Activated CD4-positive, alpha-beta memory T cell treated with anti-CD3 and anti-CD28 coated beads, Interleukin-2, amount 10 ng/mL, durations not matched to agents 7 days and 5 days (primary cell): ENCODE measurements around the gene TENM4. TPM values are rescaled to one million over a fixed set of nuclear protein-coding genes. Genes with fewer than 3 reads are reported as not detected.
"Not testable (repeated sequence)": the region's sequence is repeated elsewhere in the genome, so short reads cannot be mapped to it uniquely, and the experiment has no call there.

Source experiments
- CTCF ChIA-PET: fragments of 350-600 bp; sonication (Branson Sonifier 250); formaldehyde crosslinking; loops from one replicate; lab custom pipeline; 2021; ENCODE audit warnings: antibody characterized with exemption, inconsistent platforms; lab: Charles Lee
- POLR2A ChIA-PET: fragments of 350-600 bp; sonication (Branson Sonifier 250); formaldehyde crosslinking; loops from one replicate; lab custom pipeline; 2021; ENCODE audit warnings: antibody characterized with exemption; lab: Charles Lee
- DNase-seq: peaks from one replicate; pipeline ENCODE4 v3.0.0-alpha.2; 2020
- H3K27ac Mint-ChIP-seq: one replicate; pipeline ENCODE4 v1.8.0; 2021; ENCODE audit warnings: mild to moderate bottlenecking, mixed read lengths
- H3K27me3 Mint-ChIP-seq: one replicate; pipeline ENCODE4 v1.8.0; 2021; ENCODE audit warnings: mixed read lengths
- H3K36me3 Mint-ChIP-seq: one replicate; pipeline ENCODE4 v1.8.0; 2021; ENCODE audit warnings: low read depth, mixed read lengths
- H3K4me1 Mint-ChIP-seq: one replicate; pipeline ENCODE4 v1.8.0; 2021; ENCODE audit warnings: mixed read lengths
- H3K4me3 Mint-ChIP-seq: one replicate; pipeline ENCODE4 v1.8.0; 2021; ENCODE audit warnings: mild to moderate bottlenecking, mixed read lengths
- H3K9me3 Mint-ChIP-seq: one replicate; pipeline ENCODE4 v1.8.0; 2021; ENCODE audit warnings: mixed read lengths
- total RNA-seq, 2 experiments: library from RNA; stranded (reverse); gene quantifications; one replicate each; pipeline ENCODE4 v1.2.3, GENCODE V29; 2021

The TENM4 gene
- total RNA-seq, 2 experiments from 2014 or later, result not detected

DNA sequence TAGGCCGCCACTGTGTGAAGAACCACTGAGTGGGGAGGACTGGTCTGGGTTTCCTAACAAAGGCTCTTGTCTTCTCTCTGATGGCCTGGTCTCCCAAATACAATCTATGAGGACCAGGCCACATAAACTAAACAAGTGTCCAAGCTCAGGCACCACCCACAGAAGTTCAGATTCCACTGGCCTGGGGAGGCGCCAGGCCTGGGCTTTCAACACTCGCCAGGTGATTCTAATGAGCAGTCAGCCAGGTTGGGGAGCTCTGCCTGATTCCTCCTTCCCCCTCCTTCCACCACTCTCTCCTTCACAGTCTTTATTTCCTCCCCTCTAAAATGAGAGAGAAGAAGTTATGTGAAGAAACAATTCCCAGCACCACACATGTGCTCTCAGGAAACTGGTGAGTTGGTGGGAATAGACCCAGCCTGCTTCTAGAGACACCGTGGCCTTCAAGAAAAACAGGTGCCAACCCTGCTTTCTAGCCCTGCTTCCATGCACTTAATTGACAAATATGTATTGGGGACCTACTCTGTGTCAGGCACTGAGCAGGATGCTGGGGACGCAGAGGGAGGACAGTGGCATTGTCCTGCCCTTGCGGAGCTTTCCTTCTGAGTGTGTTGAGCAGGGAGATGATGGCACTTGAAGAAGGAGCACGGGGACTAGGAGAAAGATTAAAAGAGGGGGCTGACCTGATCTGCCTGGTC lies 242.5 kb downstream of the TENM4 start:
- peaks cover 2% of the 10 kb centered on the region for H3K9me3 Mint-ChIP-seq
- no peak overlapping the region for H3K27ac Mint-ChIP-seq
- H3K4me3 Mint-ChIP-seq, result no peak overlapping the region
- H3K27me3 Mint-ChIP-seq, result no peaks in the 10 kb centered on the region
- ChIA-PET POLR2A (no interaction called here), CTCF (no interaction called here)
- H3K4me1 Mint-ChIP-seq, result peaks cover 1% of the 10 kb centered on the region
- DNase-seq, result no peak
- no peaks in the 10 kb centered on the region for H3K36me3 Mint-ChIP-seq

DNA sequence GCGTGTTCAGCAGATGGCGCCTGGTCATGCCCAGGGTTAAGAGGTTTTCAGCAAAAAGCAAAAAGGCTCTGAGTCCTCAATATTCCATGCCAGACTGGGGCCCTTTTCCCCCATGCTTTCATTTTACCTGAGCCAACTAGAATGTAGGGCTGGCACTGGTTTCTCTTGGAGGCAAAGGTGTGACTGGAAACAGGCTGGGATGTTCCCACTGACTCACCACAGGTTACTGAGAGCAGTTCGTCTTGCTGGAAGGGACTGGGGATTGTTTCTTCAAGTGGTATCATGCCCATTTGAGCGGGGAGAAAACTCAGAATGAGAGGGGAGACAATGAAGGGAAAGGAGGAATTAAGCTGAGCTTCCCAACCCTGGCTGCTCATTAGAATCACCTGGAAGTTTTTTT lies 243.9 kb downstream of the TENM4 start:
- no peak overlapping the region for H3K27ac Mint-ChIP-seq
- H3K4me1 Mint-ChIP-seq, result peaks cover 1% of the 10 kb centered on the region
- no peaks in the 10 kb centered on the region for H3K27me3 Mint-ChIP-seq
- POLR2A ChIA-PET, result no interaction called here
- no peaks in the 10 kb centered on the region for H3K36me3 Mint-ChIP-seq
- CTCF ChIA-PET, result no interaction called here
- no peak overlapping the region for H3K4me3 Mint-ChIP-seq
- DNase-seq, result no peak
- peaks cover 2% of the 10 kb centered on the region for H3K9me3 Mint-ChIP-seq

DNA sequence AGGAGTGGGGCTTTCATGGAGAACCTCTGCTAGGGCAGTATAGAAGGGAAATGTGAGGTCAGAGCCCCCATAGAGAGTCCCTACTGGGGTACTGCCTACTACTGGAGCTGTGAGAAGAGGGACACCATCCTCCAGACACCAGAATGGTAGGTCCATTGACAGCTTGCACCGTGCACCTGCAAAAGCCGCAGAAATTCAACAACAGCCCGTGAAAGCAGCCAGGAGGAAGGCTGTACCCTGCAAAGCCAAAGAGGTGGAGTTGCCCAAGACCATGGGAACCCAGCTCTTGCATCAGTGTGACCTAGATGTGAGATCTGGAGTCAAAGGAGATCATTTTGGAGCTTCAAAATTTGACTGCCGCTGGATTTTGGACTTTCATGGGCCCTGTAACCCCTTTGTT lies 245.6 kb downstream of the TENM4 start:
- Mint-ChIP-seq H3K27me3 (no peaks in the 10 kb centered on the region), H3K4me3 (no peak overlapping the region), H3K27ac (no peak overlapping the region), H3K9me3 (peaks cover 2% of the 10 kb centered on the region), H3K4me1 (no peaks in the 10 kb centered on the region), H3K36me3 (no peaks in the 10 kb centered on the region)
- ChIA-PET CTCF (no interaction called here), POLR2A (no interaction called here)
- no peak for DNase-seq

DNA sequence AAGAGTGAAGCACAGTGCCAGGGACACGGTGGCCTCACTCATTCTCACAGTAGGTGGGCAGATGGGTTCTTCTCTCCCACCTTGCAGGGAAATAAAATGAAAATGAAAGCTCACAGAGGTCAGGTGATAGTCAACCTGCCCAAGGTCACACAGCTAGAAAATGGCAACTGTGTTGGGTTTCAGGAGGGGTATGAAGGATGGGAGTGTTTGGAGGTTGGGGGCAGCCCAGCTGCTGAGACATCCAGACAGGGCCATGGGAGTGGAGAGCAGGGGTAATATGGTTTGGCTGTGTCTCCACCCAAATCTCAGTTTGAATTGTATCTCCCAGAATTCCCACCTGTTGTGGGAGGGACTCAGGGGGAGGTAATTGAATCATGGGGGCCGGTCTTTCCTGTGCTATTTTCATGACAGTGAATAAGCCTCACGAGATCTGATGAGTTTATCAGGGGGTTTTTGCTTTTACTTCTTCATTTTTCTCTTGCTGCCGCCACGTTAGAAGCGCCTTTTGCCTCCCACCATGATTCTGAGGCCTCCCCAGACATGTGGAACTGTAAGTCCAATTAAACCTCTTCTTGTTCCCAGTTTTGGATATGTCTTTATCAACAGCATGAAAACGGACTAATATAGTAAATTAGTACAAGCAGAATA lies 247.0 kb downstream of the TENM4 start:
- H3K36me3 Mint-ChIP-seq, result no peaks in the 10 kb centered on the region
- ChIA-PET CTCF (no interaction called here), POLR2A (no interaction called here)

DNA sequence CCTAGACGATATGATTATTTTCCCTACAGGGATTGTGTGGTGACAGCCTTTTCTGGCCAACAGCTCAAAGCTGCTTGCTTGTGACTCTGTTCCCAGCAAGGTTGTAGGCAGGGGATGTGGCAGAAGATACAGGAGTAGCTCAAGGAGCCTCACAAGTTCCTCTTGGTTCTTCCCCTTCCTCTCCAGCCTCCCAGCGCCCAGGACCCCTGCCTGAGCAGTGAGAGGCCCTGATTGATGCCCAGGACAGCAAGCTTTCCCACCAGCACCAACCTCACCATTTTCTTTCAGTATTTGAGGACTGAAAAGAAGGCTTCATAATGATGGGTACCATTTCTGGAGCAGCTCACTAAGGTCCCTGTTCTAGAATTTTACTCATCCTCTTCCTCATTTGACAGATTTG lies 248.0 kb downstream of the TENM4 start:
- no peak for DNase-seq
- Mint-ChIP-seq H3K27ac (no peak overlapping the region), H3K4me1 (no peaks in the 10 kb centered on the region), H3K27me3 (no peaks in the 10 kb centered on the region), H3K36me3 (no peaks in the 10 kb centered on the region), H3K4me3 (no peak overlapping the region), H3K9me3 (peaks cover 2% of the 10 kb centered on the region)
- ChIA-PET POLR2A (no interaction called here), CTCF (no interaction called here)

More for the DNA sequence above, 247.0 kb downstream of the TENM4 start:
- H3K9me3 Mint-ChIP-seq, result peaks cover 2% of the 10 kb centered on the region
- H3K4me3 Mint-ChIP-seq, result no peak overlapping the region
- H3K4me1 Mint-ChIP-seq, result no peaks in the 10 kb centered on the region
- no peak for DNase-seq
- H3K27ac Mint-ChIP-seq, result no peak overlapping the region
- H3K27me3 Mint-ChIP-seq, result no peaks in the 10 kb centered on the region

DNA sequence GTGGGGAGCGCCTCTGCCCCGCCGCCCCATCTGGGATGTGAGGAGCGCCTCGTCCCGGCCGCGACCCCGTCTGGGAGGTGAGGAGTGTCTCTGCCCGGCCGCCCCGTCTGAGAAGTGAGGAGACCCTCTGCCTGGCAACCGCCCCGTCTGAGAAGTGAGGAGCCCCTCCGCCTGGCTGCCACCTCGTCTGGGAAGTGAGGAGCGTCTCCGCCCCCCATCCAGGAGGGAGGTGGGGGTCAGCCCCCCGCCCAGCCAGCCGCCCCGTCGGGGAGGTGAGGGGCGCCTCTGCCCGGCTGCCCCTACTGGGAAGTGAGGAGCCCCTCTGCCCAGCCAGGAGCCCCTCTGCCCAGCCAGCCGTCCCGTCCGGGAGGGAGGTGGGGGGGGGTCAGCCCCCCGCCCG lies 249.1 kb downstream of the TENM4 start:
- CTCF ChIA-PET, H3K4me1 Mint-ChIP-seq, H3K9me3 Mint-ChIP-seq, DNase-seq, H3K36me3 Mint-ChIP-seq, H3K27ac Mint-ChIP-seq, H3K27me3 Mint-ChIP-seq, H3K4me3 Mint-ChIP-seq, POLR2A ChIA-PET: not testable (repeated sequence)

DNA sequence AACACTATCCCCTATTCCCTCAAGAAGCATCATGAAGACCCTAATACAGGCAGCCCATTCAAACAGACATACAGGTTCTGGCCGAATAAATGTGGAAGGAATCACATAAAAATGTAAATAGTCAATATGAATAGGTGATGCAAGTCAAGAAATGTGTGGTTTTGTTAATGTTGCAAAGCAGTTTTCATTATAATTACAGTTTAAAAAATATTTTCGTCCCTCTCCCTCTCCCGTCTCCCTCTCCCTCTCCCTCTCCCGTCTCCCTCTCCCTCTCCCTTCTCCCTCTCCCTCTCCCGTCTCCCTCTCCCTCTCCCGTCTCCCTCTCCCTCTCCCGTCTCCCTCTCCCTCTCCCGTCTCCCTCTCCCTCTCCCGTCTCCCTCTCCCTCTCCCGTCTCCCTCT lies 250.3 kb downstream of the TENM4 start:
- DNase-seq, H3K27ac Mint-ChIP-seq, H3K4me3 Mint-ChIP-seq, H3K36me3 Mint-ChIP-seq, CTCF ChIA-PET, H3K27me3 Mint-ChIP-seq, H3K9me3 Mint-ChIP-seq, H3K4me1 Mint-ChIP-seq, POLR2A ChIA-PET: not testable (repeated sequence)

DNA sequence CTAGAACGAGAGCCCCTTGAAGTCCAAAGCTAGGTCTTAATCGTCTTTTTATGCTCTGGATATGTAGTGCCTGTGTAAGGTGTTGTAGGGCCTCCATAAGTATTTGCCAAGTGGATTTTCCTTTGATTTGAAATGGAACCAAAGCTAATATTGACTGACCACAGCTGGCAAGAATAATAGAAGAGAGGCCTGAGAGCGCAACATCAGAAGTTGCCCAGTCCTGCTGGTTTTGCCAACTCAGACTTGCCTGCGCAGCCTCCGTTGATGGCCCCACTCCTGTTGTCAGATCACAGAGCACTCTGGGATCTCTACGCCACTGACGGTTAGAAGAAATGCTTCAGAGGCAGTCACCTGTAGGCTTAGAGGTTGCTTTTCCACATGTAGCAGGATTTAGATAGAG lies 251.2 kb downstream of the TENM4 start:
- H3K27me3 Mint-ChIP-seq, result peaks cover 2% of the 10 kb centered on the region
- H3K9me3 Mint-ChIP-seq, result peaks cover 2% of the 10 kb centered on the region
- no peak for DNase-seq
- ChIA-PET CTCF (no interaction called here), POLR2A (no interaction called here)
- H3K27ac Mint-ChIP-seq, result no peak overlapping the region
- no peaks in the 10 kb centered on the region for H3K36me3 Mint-ChIP-seq
- no peaks in the 10 kb centered on the region for H3K4me1 Mint-ChIP-seq
- H3K4me3 Mint-ChIP-seq, result no peak overlapping the region

DNA sequence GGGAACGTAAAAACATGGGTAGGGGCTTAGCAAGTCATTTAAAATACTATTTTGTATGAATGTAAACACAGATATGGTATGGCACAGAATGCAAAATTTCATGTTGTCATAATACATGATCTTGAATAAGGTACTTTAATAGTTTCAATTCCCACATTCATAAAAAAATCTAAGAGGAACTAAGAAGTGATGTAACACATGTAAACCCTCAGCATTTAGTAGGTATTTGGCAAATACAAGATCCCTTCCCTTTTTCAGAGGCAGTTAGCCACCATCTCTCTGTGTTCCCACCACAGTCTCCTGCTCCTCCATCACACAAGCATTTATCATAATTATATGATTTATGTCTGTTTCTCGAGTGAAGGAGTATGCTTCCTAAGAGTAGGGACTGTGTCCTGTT lies 251.8 kb downstream of the TENM4 start:
- CTCF ChIA-PET, result no interaction called here
- Mint-ChIP-seq H3K27ac (no peak overlapping the region), H3K9me3 (peaks cover 2% of the 10 kb centered on the region), H3K36me3 (no peaks in the 10 kb centered on the region), H3K4me1 (no peaks in the 10 kb centered on the region), H3K27me3 (peaks cover 2% of the 10 kb centered on the region), H3K4me3 (no peak overlapping the region)
- POLR2A ChIA-PET, result no interaction called here
- DNase-seq, result no peak

DNA sequence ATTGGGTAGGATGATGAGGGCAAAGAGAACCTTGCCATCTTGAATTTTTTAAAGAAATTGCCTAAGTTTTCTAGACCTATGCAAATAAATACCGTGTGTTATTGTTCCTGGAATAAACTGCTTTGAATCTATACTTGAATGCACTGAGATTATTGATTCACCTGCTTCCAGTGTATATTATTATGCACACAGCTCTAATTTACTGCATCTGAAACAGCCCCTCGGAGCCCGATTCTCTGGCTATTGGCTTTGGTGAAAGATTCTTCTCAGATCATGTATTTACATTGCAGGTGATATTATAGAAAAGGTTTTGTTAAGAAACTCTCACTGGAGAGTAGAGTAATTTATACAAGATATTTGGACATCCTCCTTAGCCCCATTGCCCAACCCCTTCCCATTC lies 254.2 kb downstream of the TENM4 start:
- H3K4me3 Mint-ChIP-seq, result no peak overlapping the region
- H3K27ac Mint-ChIP-seq, result no peak overlapping the region
- ChIA-PET POLR2A (no interaction called here), CTCF (no interaction called here)
- no peaks in the 10 kb centered on the region for H3K4me1 Mint-ChIP-seq
- H3K9me3 Mint-ChIP-seq, result no peaks in the 10 kb centered on the region
- H3K27me3 Mint-ChIP-seq, result peaks cover 2% of the 10 kb centered on the region
- H3K36me3 Mint-ChIP-seq, result no peaks in the 10 kb centered on the region
- DNase-seq, result no peak

DNA sequence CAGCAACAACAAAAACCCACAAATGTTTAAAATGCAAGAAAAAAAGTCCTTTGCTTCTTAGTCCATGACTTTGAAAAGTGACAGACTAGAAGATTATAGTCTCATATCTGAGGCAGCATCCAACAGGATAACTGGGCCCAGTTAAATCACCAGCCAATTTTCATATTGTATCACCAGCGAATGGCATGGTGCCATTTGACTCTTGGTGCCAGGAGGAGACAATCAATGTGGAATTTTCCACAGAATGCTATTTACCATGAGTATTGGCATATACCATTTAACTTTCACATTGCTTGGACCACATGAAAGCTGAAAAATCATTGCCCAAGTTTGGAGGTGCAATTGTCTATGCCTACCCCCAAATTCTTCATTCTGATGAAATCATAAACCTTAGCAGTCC lies 255.5 kb downstream of the TENM4 start:
- Mint-ChIP-seq H3K36me3 (no peaks in the 10 kb centered on the region), H3K27ac (no peak overlapping the region), H3K9me3 (no peaks in the 10 kb centered on the region), H3K4me1 (no peaks in the 10 kb centered on the region), H3K4me3 (no peak overlapping the region), H3K27me3 (peaks cover 2% of the 10 kb centered on the region)
- no peak for DNase-seq
- CTCF ChIA-PET, result no interaction called here
- POLR2A ChIA-PET, result no interaction called here

DNA sequence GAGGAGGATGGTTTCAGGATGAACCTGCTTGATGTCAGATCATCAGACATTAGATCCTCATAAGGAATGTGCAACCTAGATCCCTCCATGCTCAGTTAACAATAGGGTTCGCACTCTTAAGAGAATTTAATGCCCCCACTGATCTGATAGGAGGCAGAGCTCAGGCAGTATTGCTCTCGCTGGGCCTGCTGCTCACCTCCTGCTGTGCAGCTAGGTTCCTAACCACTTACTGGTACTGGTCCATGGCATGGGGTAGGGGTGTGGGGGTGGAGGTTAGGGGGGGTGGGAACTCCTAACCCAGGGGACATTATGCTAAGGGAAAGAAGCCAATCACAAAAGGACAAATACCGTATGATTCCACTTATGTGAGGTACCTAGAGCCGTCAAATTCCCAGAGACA lies 256.5 kb downstream of the TENM4 start:
- CTCF ChIA-PET, result no interaction called here
- Mint-ChIP-seq H3K36me3 (no peaks in the 10 kb centered on the region), H3K4me1 (no peaks in the 10 kb centered on the region), H3K27ac (no peak overlapping the region), H3K9me3 (no peaks in the 10 kb centered on the region), H3K4me3 (no peak overlapping the region), H3K27me3 (peaks cover 2% of the 10 kb centered on the region)
- DNase-seq, result no peak
- POLR2A ChIA-PET, result no interaction called here

DNA sequence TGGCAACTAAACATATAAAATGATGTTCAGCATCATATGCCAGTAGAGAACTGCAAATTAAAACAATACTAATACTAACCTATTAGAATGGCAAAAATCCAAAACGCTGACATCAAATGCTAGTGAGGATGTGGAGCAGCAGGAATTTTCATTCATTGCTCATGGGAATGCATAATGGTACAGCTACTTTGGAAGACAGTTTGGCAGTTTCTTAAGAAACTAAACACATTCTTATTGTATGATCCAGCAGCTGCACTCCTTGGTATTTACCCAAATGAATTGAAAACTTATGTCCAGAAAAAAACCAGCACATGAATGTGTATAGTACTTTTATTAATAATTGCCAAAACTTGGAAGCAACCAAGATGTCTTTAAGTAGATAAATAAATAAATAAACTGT lies 258.0 kb downstream of the TENM4 start:
- POLR2A ChIA-PET, result no interaction called here
- H3K4me3 Mint-ChIP-seq, result no peak overlapping the region
- peaks cover 2% of the 10 kb centered on the region for H3K27me3 Mint-ChIP-seq
- CTCF ChIA-PET, result no interaction called here
- H3K4me1 Mint-ChIP-seq, result no peaks in the 10 kb centered on the region
- DNase-seq, result no peak
- H3K27ac Mint-ChIP-seq, result no peak overlapping the region
- no peaks in the 10 kb centered on the region for H3K9me3 Mint-ChIP-seq
- H3K36me3 Mint-ChIP-seq, result no peaks in the 10 kb centered on the region

DNA sequence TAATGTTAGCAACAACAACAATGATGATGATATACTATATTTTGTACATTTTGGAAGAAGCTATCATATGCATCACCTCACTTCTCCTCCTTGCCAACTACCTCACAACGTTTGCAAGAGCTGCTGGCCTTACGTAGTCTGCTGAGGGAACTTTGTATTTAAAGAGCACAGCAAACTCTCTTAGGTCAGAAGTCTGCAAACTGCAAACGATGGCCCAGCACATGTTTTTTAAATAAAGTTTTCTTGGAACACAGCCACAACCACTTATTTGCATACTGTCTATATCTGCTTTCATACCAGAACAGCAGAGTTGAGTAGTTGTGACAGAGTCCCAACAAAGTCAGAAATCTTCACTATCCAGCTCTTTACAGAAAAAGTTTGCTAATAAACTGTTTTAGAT lies 261.7 kb downstream of the TENM4 start:
- ChIA-PET POLR2A (no interaction called here), CTCF (no interaction called here)
- no peaks in the 10 kb centered on the region for H3K36me3 Mint-ChIP-seq
- H3K9me3 Mint-ChIP-seq, result no peaks in the 10 kb centered on the region
- H3K27ac Mint-ChIP-seq, result no peak overlapping the region
- H3K27me3 Mint-ChIP-seq, result no peaks in the 10 kb centered on the region
- no peaks in the 10 kb centered on the region for H3K4me1 Mint-ChIP-seq
- no peak overlapping the region for H3K4me3 Mint-ChIP-seq
- DNase-seq, result no peak
